Measurements from ENCODE around the gene RPS13.
"Not testable (repeated sequence)": the region's sequence is repeated elsewhere in the genome, so short reads cannot be mapped to it uniquely, and the experiment has no call there.

RPS13 gene

GRCh38 chr11:17077520-17078401 lies at the start of gene RPS13:
TSS of gene RPS13 (minus strand) at chr11:17077667. CDS start at chr11:17077641, 26 bp downstream.
- peak within 1 kb of the TSS; percentile 99 for H3K4me3 ChIP-seq (ENCODE audit: control insufficient read depth, low read depth, low read length)
- DNase-seq (ENCODE audit: low read depth), result peak; percentile 99
- TF ChIP-seq CTCF (conservative IDR thresholded peaks at IDR 0.05; ENCODE audit: control insufficient read depth, insufficient read depth, low read depth, low read length), result no peak

GRCh38 chr11:17121981-17122380 lies 44.5 kb upstream of the RPS13 start:
- H3K4me3 ChIP-seq (ENCODE audit: control insufficient read depth, low read depth, low read length), result no peak overlapping the region
- TF ChIP-seq CTCF (conservative IDR thresholded peaks at IDR 0.05; ENCODE audit: control insufficient read depth, insufficient read depth, low read depth, low read length), result no peak

GRCh38 chr11:17117262-17117661 lies 39.8 kb upstream of the RPS13 start:
- no peak for DNase-seq (ENCODE audit: low read depth)
- TF ChIP-seq CTCF (conservative IDR thresholded peaks at IDR 0.05; ENCODE audit: control insufficient read depth, insufficient read depth, low read depth, low read length), result no peak

More at GRCh38 chr11:17121981-17122380, 44.5 kb upstream of the RPS13 start:
- no peak for DNase-seq (ENCODE audit: low read depth)

GRCh38 chr11:17116117-17116516 lies 38.6 kb upstream of the RPS13 start:
- no peak for TF ChIP-seq CTCF (conservative IDR thresholded peaks at IDR 0.05; ENCODE audit: control insufficient read depth, insufficient read depth, low read depth, low read length)
- H3K4me3 ChIP-seq (ENCODE audit: control insufficient read depth, low read depth, low read length), result no peak overlapping the region
- no peak for DNase-seq (ENCODE audit: low read depth)

More at GRCh38 chr11:17117262-17117661, 39.8 kb upstream of the RPS13 start:
- H3K4me3 ChIP-seq (ENCODE audit: control insufficient read depth, low read depth, low read length), result no peak overlapping the region

- not testable (repeated sequence) for H3K4me3 ChIP-seq (ENCODE audit: control insufficient read depth, low read depth, low read length); DNase-seq (ENCODE audit: low read depth)
- peak; percentile 23 for TF ChIP-seq CTCF (conservative IDR thresholded peaks at IDR 0.05; ENCODE audit: control insufficient read depth, insufficient read depth, low read depth, low read length)
Observed at GRCh38 chr11:17107745-17108144, 30.3 kb upstream of the RPS13 start.

- peak; percentile 12 for DNase-seq (ENCODE audit: low read depth)
- not testable (repeated sequence) for H3K4me3 ChIP-seq (ENCODE audit: control insufficient read depth, low read depth, low read length)
Observed at GRCh38 chr11:17105404-17106040, 28.1 kb upstream of the RPS13 start.

GRCh38 chr11:17102462-17102861 lies 25.0 kb upstream of the RPS13 start:
- no peak for TF ChIP-seq CTCF (conservative IDR thresholded peaks at IDR 0.05; ENCODE audit: control insufficient read depth, insufficient read depth, low read depth, low read length)
- peak; percentile 38 for DNase-seq (ENCODE audit: low read depth)
- no peak overlapping the region for H3K4me3 ChIP-seq (ENCODE audit: control insufficient read depth, low read depth, low read length)

Measured in fibroblast of mammary gland (primary cell).